Stimulated activated CD4-positive, alpha-beta T cell treated with anti-CD3 and anti-CD28 coated beads, Interleukin-1b, Interleukin-23, amount 100 ng/mL, for 1 hour (primary cell): ENCODE data around the gene PTPRS.

Experiments used
- DNase-seq, 2 donors: peaks; one replicate each; pipeline ENCODE4 v3.0.0-alpha.2; 2020; ENCODE audit warnings: low read depth in 2 of 2

Gene PTPRS

GRCh38 chr19:5308451-5309437 is 31.9 kb downstream of the PTPRS start:
- DNase-seq = no peak

- no peak for DNase-seq
Observed at GRCh38 chr19:5307655-5308054, 33.0 kb downstream of the PTPRS start.

- no peak for DNase-seq
Observed at GRCh38 chr19:5305163-5305562, 35.4 kb downstream of the PTPRS start.

- DNase-seq = no peak
Observed at GRCh38 chr19:5304486-5304885, 36.1 kb downstream of the PTPRS start.

GRCh38 chr19:5303208-5303607 is 37.4 kb downstream of the PTPRS start:
- DNase-seq = no peak

GRCh38 chr19:5302396-5302795 is 38.2 kb downstream of the PTPRS start:
- no peak for DNase-seq

- no peak for DNase-seq
Observed at GRCh38 chr19:5299137-5299536, 41.5 kb downstream of the PTPRS start.

- DNase-seq = no peak
Observed at GRCh38 chr19:5298471-5298901, 42.1 kb downstream of the PTPRS start.

- DNase-seq = no peak
Observed at GRCh38 chr19:5297272-5297669, 43.3 kb downstream of the PTPRS start.

- DNase-seq = no peak
Observed at GRCh38 chr19:5296457-5297271, 43.9 kb downstream of the PTPRS start.

GRCh38 chr19:5296021-5296420 is 44.6 kb downstream of the PTPRS start:
- DNase-seq = no peak

GRCh38 chr19:5294403-5295160 is 46.0 kb downstream of the PTPRS start:
- DNase-seq = no peak

- no peak for DNase-seq
Observed at GRCh38 chr19:5293612-5294378, 46.8 kb downstream of the PTPRS start.

- peak; percentile 4 to 20 for DNase-seq
Observed at GRCh38 chr19:5292822-5293611, 47.6 kb downstream of the PTPRS start.

GRCh38 chr19:5292453-5292821 is 48.2 kb downstream of the PTPRS start:
- DNase-seq = no peak

- no peak for DNase-seq
Observed at GRCh38 chr19:5291588-5292193, 48.9 kb downstream of the PTPRS start.
